ENCODE results near the gene COL13A1.

- TF ChIP-seq CTCF (IDR thresholded peaks at IDR 0.05) (no peak), POLR2AphosphoS5 (IDR thresholded peaks at IDR 0.05) (no peak)
These were observed 172.0 kb downstream of the COL13A1 start for GRCh38 chr10:69973678-69974077.

All from breast epithelium (tissue), 3 donors.